Measurements from ENCODE around the gene MCF2L2. TPM values are rescaled to one million over a fixed set of nuclear protein-coding genes. Genes with fewer than 3 reads are reported as not detected.
"Not testable (repeated sequence)": the region's sequence is repeated elsewhere in the genome, so short reads cannot be mapped to it uniquely, and the experiment has no call there.

MCF2L2 gene
- total RNA-seq, 1 donor from 2014 or later: 1.1 TPM

GRCh38 chr3:183195266-183195665 is 233.2 kb downstream of the MCF2L2 start:
- DNase-seq (ENCODE audit: low spot score): no peak
- intact Hi-C loops (cut with DNase I): no loop called here

GRCh38 chr3:183193762-183194689 is 234.4 kb downstream of the MCF2L2 start:
- intact Hi-C loops (cut with DNase I): no loop called here
- DNase-seq (ENCODE audit: low spot score): no peak

- DNase-seq (ENCODE audit: low spot score): no peak
These were observed 235.6 kb downstream of the MCF2L2 start for GRCh38 chr3:183192650-183193300.

GRCh38 chr3:183189641-183190040 is 238.8 kb downstream of the MCF2L2 start:
- DNase-seq (ENCODE audit: low spot score): no peak

More at GRCh38 chr3:183192650-183193300, 235.6 kb downstream of the MCF2L2 start:
- intact Hi-C loops (cut with DNase I): no loop called here

GRCh38 chr3:183188895-183189462 is 239.4 kb downstream of the MCF2L2 start:
- no peak for DNase-seq (ENCODE audit: low spot score)
- intact Hi-C loops (cut with DNase I): loop anchor here (5.0 kb wide), 1 partner anchor 67 kb away; no protein-coding TSS in a partner anchor

More at GRCh38 chr3:183189641-183190040, 238.8 kb downstream of the MCF2L2 start:
- intact Hi-C loops (cut with DNase I): loop anchor here (5.0 kb wide), 1 partner anchor 67 kb away; no protein-coding TSS in a partner anchor

- intact Hi-C loops (cut with DNase I): loop anchor here (2.0 to 5.0 kb wide), 2 partner anchors 63 to 197 kb away; no protein-coding TSS in a partner anchor
- DNase-seq (ENCODE audit: low spot score): no peak
These were observed 242.7 kb downstream of the MCF2L2 start for GRCh38 chr3:183185696-183186095.

GRCh38 chr3:183182732-183183610 is 245.4 kb downstream of the MCF2L2 start:
- DNase-seq (ENCODE audit: low spot score): no peak

GRCh38 chr3:183182073-183182472 is 246.3 kb downstream of the MCF2L2 start:
- DNase-seq (ENCODE audit: low spot score): no peak
- intact Hi-C loops (cut with DNase I): no loop called here

More at GRCh38 chr3:183182732-183183610, 245.4 kb downstream of the MCF2L2 start:
- intact Hi-C loops (cut with DNase I): no loop called here

GRCh38 chr3:183181606-183182005 is 246.8 kb downstream of the MCF2L2 start:
- intact Hi-C loops (cut with DNase I): no loop called here
- DNase-seq (ENCODE audit: low spot score): no peak

GRCh38 chr3:183180784-183181295 is 247.6 kb downstream of the MCF2L2 start:
- intact Hi-C loops (cut with DNase I): no loop called here
- no peak for DNase-seq (ENCODE audit: low spot score)

- intact Hi-C loops (cut with DNase I): no loop called here
- DNase-seq (ENCODE audit: low spot score): no peak
These were observed 248.2 kb downstream of the MCF2L2 start for GRCh38 chr3:183180110-183180783.

GRCh38 chr3:183179550-183179908 is 248.9 kb downstream of the MCF2L2 start:
- DNase-seq (ENCODE audit: low spot score): not testable (repeated sequence)
- intact Hi-C loops (cut with DNase I): loop anchor here (10.0 kb wide), 1 partner anchor 585 kb away; no protein-coding TSS in a partner anchor

GRCh38 chr3:183178833-183179549 is 249.4 kb downstream of the MCF2L2 start:
- intact Hi-C loops (cut with DNase I): loop anchor here (10.0 kb wide), 1 partner anchor 586 kb away; no protein-coding TSS in a partner anchor
- no peak for DNase-seq (ENCODE audit: low spot score)

GRCh38 chr3:183178512-183178832 is 249.9 kb downstream of the MCF2L2 start:
- DNase-seq (ENCODE audit: low spot score): no peak
- intact Hi-C loops (cut with DNase I): loop anchor here (10.0 kb wide), 1 partner anchor 586 kb away; no protein-coding TSS in a partner anchor

GRCh38 chr3:183172051-183172639 is 256.3 kb downstream of the MCF2L2 start:
- intact Hi-C loops (cut with DNase I): loop anchor here (10.0 kb wide), 1 partner anchor 593 kb away; no protein-coding TSS in a partner anchor
- DNase-seq (ENCODE audit: low spot score): no peak

- DNase-seq (ENCODE audit: low spot score); intact Hi-C loops (cut with DNase I): not testable (repeated sequence)
These were observed 260.4 kb downstream of the MCF2L2 start for GRCh38 chr3:183167975-183168374.

- intact Hi-C loops (cut with DNase I): no loop called here
- no peak for DNase-seq (ENCODE audit: low spot score)
These were observed 264.9 kb downstream of the MCF2L2 start for GRCh38 chr3:183163563-183163962.

Measured in cardiac septum (tissue), 1 donor.